Measurements from ENCODE around the gene PGK2.

Gene PGK2

GRCh38 chr6:49766762-49767161, 20.3 kb downstream of the PGK2 start:
- in situ Hi-C loops (cut with HindIII; ENCODE audit: low pct_ligation_motif_present, low sequenced_read_pairs): no loop called here
- no peaks in the 10 kb centered on the region for H3K27me3 ChIP-seq (replicated peaks)
- no peaks in the 10 kb centered on the region for H3K36me3 ChIP-seq (replicated peaks)
- no peak for DNase-seq
- TF ChIP-seq, protein P1, sequence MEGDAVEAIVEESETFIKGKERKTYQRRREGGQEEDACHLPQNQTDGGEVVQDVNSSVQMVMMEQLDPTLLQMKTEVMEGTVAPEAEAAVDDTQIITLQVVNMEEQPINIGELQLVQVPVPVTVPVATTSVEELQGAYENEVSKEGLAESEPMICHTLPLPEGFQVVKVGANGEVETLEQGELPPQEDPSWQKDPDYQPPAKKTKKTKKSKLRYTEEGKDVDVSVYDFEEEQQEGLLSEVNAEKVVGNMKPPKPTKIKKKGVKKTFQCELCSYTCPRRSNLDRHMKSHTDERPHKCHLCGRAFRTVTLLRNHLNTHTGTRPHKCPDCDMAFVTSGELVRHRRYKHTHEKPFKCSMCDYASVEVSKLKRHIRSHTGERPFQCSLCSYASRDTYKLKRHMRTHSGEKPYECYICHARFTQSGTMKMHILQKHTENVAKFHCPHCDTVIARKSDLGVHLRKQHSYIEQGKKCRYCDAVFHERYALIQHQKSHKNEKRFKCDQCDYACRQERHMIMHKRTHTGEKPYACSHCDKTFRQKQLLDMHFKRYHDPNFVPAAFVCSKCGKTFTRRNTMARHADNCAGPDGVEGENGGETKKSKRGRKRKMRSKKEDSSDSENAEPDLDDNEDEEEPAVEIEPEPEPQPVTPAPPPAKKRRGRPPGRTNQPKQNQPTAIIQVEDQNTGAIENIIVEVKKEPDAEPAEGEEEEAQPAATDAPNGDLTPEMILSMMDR (IDR thresholded peaks at IDR 0.05; ENCODE audit: low read depth, low read length, missing control alignments): no peak
- H3K4me3 ChIP-seq (ENCODE audit: low read depth, low read length): no peak overlapping the region
- H3K27ac ChIP-seq: no peak overlapping the region

DNA sequence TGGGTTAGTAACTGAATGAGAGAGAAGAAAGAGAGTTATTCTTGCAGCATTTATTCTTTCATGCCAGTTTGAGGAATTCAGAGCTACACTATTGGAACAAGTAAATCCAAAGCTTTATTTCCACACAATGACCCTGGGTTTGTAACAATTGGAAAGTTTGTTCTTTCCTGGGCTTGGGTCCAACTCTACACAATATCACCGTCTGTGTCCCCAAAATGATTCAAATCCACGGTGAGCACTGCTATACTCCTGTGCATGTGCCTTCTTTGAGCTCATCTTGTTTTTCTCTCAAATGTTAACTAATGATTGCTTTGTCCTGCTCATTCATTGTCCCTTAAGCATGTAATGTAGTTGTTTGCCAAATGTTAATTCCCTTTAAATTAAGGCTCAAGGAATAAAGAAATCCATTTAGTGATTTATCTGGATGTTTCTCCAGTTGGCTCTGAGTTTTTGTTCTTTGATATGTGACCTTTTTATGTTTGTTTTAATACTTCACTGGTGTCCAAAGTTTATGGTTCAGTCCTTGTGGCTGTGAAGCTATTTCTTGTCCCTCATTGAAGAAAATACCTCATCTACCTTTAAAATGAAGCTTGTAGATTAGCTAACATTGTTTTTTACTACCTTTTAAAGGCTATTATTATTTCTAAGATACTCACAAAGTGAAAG, 22.4 kb downstream of the PGK2 start:
- Histone ChIP-seq H3K4me3 (ENCODE audit: low read depth, low read length) (no peak overlapping the region), H3K36me3 (replicated peaks) (no peaks in the 10 kb centered on the region), H3K27ac (no peak overlapping the region), H3K27me3 (replicated peaks) (no peaks in the 10 kb centered on the region)
- no peak for DNase-seq
- TF ChIP-seq, protein P1 (IDR thresholded peaks at IDR 0.05; ENCODE audit: low read depth, low read length, missing control alignments): no peak
- in situ Hi-C loops (cut with HindIII; ENCODE audit: low pct_ligation_motif_present, low sequenced_read_pairs): no loop called here

DNA sequence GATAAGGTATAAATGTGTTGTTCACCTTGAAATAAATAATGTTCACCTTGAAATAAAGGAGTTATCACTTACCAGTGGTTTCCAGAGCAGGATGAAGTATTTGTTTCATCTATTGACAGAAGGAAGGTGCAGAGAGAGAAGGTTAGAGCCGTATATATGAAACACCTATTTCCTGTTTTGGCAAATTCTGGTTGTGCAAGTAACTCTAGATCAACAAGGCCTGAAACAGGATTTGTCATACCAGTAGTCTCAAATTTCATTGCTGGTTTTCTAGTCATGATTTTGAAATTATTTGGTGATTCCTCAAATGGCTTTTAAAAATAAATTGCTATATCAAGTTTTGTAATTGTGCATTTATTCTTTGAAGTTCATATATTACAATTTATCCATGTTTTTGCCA, 42.8 kb downstream of the PGK2 start, which contains the start of gene CRISP3:
TSS of gene CRISP3 (minus strand) at position 130 of the 400 bp plus-strand sequence. CDS start at position 109, 21 bp downstream.
- in situ Hi-C loops (cut with HindIII; ENCODE audit: low pct_ligation_motif_present, low sequenced_read_pairs): no loop called here
- TF ChIP-seq, protein P1 (IDR thresholded peaks at IDR 0.05; ENCODE audit: low read depth, low read length, missing control alignments): no peak
- H3K36me3 ChIP-seq (replicated peaks): no peaks in the 10 kb centered on the region
- no peaks in the 10 kb centered on the region for H3K27me3 ChIP-seq (replicated peaks)
- no peak within 1 kb of the TSS for H3K27ac ChIP-seq
- H3K4me3 ChIP-seq (ENCODE audit: low read depth, low read length): no peak within 1 kb of the TSS
- no peak for DNase-seq

GRCh38 chr6:49743429-49743828, 43.7 kb downstream of the PGK2 start:
- in situ Hi-C loops (cut with HindIII; ENCODE audit: low pct_ligation_motif_present, low sequenced_read_pairs): no loop called here
- Histone ChIP-seq H3K27me3 (replicated peaks) (no peaks in the 10 kb centered on the region), H3K27ac (no peak overlapping the region), H3K4me3 (ENCODE audit: low read depth, low read length) (no peak overlapping the region), H3K36me3 (replicated peaks) (no peaks in the 10 kb centered on the region)
- TF ChIP-seq, protein P1 (IDR thresholded peaks at IDR 0.05; ENCODE audit: low read depth, low read length, missing control alignments): no peak
- no peak for DNase-seq

DNA sequence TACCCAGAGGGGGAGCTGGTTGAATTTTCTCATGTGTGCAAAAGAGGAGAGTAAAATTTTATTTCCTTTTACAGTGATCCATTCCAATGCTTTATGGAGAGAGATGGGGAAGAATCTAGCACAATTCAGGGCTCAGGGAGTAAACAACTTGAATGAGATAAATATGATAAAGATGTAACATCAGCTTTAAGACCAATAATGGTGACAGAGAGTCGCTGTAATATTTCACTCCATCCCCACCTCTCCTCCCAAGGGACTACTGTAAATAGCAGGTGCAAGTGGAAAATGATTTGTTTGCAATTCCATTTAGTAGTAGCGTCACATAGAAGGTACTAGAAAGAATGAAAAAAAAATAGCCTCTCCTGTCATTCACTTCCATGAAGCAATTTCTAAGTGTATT, 47.7 kb downstream of the PGK2 start:
- Histone ChIP-seq H3K36me3 (replicated peaks) (no peaks in the 10 kb centered on the region), H3K4me3 (ENCODE audit: low read depth, low read length) (no peak overlapping the region), H3K27me3 (replicated peaks) (no peaks in the 10 kb centered on the region), H3K27ac (no peak overlapping the region)
- DNase-seq: no peak
- in situ Hi-C loops (cut with HindIII; ENCODE audit: low pct_ligation_motif_present, low sequenced_read_pairs): no loop called here
- TF ChIP-seq, protein P1 (IDR thresholded peaks at IDR 0.05; ENCODE audit: low read depth, low read length, missing control alignments): no peak

GRCh38 chr6:49736017-49736508, 51.0 kb downstream of the PGK2 start:
- in situ Hi-C loops (cut with HindIII; ENCODE audit: low pct_ligation_motif_present, low sequenced_read_pairs): no loop called here

More at GRCh38 chr6:49736017-49736508, 51.0 kb downstream of the PGK2 start:
- no peak overlapping the region for H3K27ac ChIP-seq
- TF ChIP-seq, protein P1 (IDR thresholded peaks at IDR 0.05; ENCODE audit: low read depth, low read length, missing control alignments): no peak
- no peaks in the 10 kb centered on the region for H3K27me3 ChIP-seq (replicated peaks)
- H3K4me3 ChIP-seq (ENCODE audit: low read depth, low read length): no peak overlapping the region
- no peaks in the 10 kb centered on the region for H3K36me3 ChIP-seq (replicated peaks)
- no peak for DNase-seq
